NCI-H82 (cell line): Measurements from ENCODE around the gene TESK1.

Experiments used
- DNase-seq: peaks from one replicate; lab custom pipeline; 2025; lab: John Stamatoyannopoulos, UW

The TESK1 gene

DNA sequence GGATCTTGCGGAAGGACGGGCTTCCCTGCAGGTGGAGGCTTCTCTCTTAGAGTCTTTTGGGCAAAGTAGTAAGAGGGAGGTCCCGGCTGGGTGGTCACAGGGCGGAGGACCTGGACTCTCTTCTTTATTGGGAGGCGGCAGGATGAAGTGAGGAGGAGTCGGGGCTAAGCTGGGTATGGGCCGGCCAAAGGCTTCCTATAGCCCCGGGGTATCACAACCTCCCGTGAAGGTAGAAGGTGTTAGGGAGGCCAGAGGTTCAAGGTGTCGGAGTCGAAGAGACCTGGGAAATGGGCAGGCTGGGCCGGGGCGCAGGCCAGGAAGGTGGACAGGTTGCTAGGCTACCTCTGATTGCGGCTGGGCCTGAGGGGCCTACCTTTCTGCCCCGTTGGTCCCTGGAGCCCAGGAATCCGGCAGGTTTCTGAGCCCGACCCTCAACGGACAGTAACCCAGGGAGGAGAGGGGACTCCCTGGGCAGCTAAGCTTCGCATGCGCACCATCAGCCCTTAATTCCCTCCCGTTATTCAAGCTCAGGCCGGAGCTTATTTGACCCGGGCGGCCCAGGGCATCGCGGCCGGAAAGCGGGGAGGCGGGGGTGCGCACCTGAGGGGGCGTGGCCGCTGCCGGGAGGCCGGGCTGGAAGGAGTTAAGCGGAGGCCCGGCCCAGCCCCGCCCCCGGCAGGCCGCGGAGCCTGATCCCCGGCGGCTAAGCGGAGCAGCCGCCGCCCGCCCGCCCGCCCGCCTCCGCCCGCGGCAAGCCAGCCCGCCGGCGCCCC, at the start of gene TESK1:
TSS of gene TESK1 (plus strand) at position 685 of the 773 bp plus-strand sequence. CDS start 358 bp downstream, outside the sequence.
- peak; percentile 77 for DNase-seq

GRCh38 chr9:35555881-35556280, 49.2 kb upstream of the TESK1 start:
- no peak for DNase-seq

DNA sequence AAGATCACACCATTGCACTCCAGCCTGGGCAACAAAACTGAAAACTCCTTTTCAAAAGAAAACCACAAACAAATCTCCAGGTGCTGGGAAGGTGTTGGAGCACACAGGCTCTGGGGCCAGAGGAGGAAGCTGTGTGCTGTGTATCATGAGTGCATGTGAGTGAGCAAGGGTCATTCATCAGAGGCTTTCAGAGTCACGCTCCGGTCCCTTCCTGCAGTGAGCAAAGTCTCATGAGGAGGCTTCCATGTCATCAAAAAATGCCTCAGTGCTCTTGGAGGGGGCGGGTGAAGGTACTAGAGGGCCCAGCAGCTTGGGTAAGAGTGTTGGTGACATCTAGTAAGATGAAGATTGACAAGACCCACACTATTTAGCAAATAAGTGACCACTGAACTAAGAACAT, 48.3 kb upstream of the TESK1 start:
- no peak for DNase-seq

GRCh38 chr9:35557320-35557719, 47.7 kb upstream of the TESK1 start:
- DNase-seq, result no peak

DNA sequence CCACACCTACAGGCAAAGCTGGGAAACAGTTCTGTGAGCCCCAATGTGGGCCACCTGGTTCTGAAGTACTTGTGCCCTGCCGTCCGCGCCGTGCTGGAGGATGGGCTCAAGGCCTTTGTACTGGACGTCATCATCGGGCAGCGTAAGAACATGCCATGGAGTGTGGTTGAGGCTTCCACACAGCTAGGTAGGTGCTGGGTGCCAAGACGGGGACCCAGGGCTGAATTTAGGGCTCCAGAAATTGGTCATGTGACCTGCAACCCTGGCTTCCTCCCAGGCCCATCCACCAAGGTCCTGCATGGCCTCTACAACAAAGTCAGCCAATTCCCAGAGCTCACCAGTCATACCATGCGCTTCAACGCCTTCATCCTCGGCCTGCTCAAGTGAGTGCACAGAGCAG, 46.9 kb upstream of the TESK1 start:
- no peak for DNase-seq

- DNase-seq, result no peak
Measured at GRCh38 chr9:35559792-35560530, 45.1 kb upstream of the TESK1 start.

DNA sequence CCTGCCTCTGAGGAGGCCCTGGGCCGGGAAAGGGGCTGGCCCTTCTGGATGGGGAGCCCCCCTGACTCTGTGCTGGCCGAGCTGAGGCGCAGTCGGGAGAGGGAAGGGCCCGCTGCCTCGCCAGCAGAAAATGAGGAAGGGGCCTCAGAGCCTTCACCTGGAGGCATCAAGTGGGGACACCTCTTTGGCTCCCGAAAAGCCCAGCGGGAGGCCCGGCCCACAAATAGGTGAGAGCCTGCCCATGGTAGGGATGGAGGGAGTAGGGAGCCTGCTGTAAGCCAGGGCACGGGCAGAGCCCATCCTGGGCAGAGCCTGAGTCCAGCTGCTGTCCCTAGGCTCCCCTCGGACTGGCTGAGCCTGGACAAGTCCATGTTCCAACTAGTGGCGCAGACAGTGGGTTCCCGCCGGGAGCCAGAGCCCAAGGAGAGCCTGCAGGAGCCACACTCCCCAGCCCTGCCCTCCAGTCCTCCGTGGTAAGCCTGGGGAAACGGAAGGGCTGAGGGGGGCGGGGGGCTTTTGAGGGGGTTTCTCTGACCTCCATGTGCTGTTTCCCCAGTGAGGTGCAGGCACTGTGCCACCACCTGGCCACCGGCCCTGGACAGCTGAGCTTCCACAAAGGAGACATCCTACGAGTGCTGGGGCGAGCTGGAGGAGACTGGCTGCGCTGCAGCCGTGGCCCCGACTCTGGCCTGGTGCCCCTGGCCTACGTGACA, 44.3 kb upstream of the TESK1 start:
- DNase-seq, result no peak

DNA sequence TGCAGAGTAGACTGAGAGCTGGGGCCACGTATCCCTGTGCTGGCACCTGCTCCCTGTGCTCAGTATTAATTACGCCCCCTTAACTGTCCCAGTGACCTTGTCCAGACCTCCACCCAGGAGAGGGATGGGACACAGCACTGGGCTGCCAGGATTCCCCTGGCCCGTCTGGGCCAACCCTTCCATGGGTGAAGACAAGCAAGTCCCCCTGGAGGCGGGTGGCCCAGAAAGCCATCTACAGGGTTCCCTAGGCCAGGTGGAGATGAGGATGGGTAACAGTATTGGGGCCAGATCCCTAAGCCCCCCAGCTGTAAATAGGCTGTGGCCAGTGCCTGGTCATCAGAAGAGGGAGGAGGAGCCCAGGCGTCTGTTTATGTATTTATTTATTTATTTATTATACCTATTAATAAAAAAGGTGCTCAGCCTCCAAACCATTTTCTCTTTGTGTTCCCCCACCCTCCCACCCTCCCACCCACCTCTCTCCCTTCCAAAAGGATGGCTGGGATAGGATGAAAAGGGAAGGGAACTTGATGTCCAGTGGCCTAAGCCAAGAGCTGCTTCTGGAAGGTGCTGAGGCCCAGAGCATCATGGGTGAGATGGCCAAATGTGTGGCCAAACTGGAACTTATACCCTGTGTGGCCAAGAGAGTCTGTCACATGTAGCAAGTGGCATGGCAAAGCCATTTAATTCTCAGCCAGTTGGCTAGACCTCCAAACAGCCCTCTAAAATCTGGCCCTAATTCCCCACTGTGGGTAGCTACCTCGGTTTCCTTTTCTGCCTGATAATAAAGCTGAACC, 43.4 kb upstream of the TESK1 start:
- DNase-seq, result no peak

GRCh38 chr9:35562895-35563780, 41.9 kb upstream of the TESK1 start:
- DNase-seq, result no peak

- peak; percentile 26 for DNase-seq
Measured at GRCh38 chr9:35563791-35564197, 41.3 kb upstream of the TESK1 start.

- DNase-seq, result no peak
Measured at GRCh38 chr9:35564658-35565061, 40.4 kb upstream of the TESK1 start.

DNA sequence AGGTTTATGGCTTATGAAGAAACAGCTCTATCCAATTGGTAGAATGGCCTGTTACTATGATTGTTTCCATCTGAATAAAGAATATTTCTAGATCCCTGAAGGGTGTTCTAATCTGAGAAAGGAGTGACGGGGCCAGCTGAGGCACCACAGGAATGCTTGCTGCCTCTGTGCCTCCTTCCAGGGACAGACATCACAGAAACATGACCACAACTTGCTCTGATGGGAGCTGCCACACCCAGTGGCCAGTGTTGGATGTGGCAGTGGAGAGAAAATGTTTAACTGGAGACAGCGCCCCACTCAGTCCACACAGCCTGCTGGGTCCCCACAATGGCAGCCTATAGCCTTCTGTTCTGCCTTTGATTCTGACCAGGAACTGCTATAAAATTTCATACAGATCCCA, 38.6 kb upstream of the TESK1 start:
- no peak for DNase-seq

GRCh38 chr9:35568196-35568595, 36.9 kb upstream of the TESK1 start:
- no peak for DNase-seq

DNA sequence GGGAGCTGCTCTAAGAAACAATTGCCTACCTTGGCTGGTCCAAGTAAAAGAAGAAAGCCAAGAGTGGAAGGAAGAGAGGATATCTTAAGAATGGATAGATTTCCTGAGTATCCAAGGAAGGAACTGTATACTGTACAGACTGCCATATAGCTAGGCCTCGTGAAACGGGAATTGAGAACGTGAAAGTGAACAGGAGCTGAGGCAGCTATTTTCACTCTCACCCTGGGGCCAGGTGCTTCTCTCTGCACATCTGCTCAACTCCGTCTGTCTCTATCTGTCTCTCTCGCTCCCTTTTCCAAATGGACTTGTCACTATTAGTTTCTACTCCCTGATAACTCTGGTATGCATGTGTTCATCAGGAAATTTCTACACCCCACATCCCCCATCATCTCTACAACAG, 35.9 kb upstream of the TESK1 start:
- no peak for DNase-seq

DNA sequence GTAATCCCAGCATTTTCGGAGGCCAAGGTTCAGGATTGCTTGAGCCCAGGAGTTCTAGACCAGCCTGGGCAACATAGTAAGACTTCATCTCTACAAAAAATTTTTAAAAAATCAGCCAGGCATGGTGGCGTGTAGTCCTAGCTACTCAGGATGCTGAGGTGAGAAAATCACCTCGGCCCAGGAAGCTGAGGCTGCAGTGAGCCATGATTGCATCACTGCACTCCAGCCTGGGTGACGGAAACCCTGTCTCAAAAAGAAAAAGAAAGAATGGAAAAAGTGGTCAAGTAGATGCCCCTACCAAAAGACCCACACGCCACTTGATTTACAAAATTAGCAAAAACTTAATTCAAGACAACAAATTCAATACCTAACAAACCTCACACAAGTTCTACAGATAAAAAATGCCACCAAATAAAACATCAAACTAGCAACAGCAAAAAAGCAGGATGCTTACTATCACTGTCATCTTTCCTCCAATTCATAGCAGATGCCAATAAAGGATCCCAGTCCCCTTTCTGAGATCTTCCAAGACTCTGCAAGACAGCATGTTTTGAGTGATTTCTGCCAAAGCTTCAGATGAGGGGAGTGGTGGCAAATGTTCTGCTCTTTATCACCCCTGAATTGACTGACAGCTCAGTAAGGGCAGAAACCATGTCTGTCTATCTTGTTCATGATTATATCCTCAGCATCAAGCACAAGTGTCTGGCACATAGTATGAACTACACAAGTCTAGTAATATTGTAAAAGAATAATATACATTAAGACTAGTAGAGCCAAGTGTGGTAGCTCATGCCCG, 34.2 kb upstream of the TESK1 start:
- no peak for DNase-seq

DNA sequence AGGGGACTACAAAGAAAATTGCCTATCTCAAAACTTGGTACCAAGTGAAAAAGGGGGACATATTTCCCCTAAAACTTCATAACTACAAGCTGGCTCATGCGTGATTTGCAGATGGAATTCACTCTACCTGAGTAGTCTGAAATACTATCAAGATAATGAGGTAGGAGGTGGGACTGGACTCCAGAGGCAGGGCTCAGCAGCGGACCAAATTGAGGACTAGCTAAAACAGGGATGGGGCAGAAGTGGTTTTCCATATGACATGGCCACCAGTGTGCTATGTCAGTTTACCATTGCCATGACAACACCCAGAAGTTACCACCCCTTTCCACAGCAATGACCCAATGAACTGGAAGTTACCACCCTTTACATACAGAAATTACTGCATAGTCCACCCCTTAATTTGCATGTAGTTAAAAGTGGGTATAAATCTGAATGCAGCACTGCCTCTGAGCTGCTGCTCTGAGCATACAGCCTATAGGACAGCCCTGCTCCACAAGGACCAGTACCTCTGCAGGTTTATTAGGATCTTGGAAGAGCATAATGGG, 30.4 kb upstream of the TESK1 start:
- no peak for DNase-seq

- DNase-seq, result no peak
Measured at GRCh38 chr9:35575478-35575877, 29.6 kb upstream of the TESK1 start.

- no peak for DNase-seq
Measured at GRCh38 chr9:35577486-35577885, 27.6 kb upstream of the TESK1 start.

DNA sequence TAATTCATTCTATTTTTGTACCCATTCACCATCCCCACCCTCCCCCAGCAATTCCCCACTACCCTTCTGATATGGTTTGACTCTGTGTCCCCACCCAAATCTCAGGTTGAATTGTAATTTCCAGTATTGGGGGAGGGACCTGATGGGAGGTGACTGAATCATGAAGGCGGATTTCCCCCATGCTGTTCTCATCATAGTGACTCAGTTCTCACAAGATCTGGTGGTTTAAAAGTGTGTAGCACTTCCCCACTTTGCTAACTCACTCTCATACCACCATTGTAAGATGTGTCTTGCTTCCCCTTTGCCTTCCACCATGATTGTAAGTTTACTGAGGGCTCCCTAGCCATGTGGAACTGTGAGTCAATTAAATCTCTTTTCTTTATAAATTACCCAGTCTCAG, 25.9 kb upstream of the TESK1 start:
- no peak for DNase-seq
